Measurements from ENCODE around the gene ETS1. TPM values are rescaled to one million over a fixed set of nuclear protein-coding genes. Genes with fewer than 3 reads are reported as not detected.

ETS1 gene
- total RNA-seq, 1 donor from 2014 or later: 0.54 TPM

DNA sequence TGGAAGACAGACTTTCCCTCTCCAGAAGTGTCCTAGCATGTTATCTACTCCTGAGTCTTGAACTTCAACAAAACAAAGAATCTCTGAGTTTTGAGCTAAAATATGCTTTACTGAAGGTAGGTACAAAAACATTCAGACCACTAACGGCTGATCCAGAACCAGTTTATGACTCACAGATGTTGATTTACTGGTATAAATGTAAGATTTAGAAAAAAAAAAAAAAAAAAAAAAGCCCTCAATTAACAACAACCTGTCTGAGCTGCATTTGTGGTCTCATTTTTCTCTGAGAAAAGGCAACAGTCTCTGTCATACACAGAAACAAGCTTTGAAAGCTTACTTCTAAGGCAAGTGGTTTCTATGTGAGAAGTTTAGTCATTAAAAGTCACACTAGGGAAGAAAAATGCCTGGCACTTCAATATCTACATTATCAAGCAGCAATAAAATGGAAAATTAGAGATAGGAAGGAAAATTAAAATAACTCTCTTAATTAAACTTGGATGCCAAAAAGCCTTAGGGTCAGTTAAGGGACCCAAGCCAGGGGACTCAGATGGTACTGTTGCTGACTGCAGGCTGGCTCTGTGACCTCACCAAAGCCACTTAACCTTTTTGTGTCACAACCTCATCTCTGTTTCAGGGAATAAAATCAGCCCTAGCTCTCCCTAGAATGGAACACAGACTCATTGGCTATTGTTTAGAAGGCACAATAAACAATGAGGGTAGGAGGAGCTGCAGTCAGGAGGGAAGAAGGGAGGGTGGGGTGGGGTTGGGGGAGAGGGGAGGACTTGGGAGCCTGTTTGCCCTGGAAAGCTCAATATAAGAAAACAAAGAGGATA, 61.7 kb downstream of the ETS1 start:
- TF ChIP-seq, protein P1, sequence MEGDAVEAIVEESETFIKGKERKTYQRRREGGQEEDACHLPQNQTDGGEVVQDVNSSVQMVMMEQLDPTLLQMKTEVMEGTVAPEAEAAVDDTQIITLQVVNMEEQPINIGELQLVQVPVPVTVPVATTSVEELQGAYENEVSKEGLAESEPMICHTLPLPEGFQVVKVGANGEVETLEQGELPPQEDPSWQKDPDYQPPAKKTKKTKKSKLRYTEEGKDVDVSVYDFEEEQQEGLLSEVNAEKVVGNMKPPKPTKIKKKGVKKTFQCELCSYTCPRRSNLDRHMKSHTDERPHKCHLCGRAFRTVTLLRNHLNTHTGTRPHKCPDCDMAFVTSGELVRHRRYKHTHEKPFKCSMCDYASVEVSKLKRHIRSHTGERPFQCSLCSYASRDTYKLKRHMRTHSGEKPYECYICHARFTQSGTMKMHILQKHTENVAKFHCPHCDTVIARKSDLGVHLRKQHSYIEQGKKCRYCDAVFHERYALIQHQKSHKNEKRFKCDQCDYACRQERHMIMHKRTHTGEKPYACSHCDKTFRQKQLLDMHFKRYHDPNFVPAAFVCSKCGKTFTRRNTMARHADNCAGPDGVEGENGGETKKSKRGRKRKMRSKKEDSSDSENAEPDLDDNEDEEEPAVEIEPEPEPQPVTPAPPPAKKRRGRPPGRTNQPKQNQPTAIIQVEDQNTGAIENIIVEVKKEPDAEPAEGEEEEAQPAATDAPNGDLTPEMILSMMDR (IDR thresholded peaks at IDR 0.05): no peak
- no peak for TF ChIP-seq EZH2 (IDR thresholded peaks at IDR 0.05)
- no peak for TF ChIP-seq EZH2phosphoT487 (IDR thresholded peaks at IDR 0.05)
- H3K9me3 ChIP-seq (ENCODE audit: low read depth): no peaks in the 10 kb centered on the region
- Mint-ChIP-seq H3K27me3 (ENCODE audit: insufficient read depth, low read depth) (peaks cover 65% of the 10 kb centered on the region), H3K4me1 (peaks cover 27% of the 10 kb centered on the region), H3K4me3 (no peak overlapping the region), H3K9me3 (no peaks in the 10 kb centered on the region), H3K36me3 (no peaks in the 10 kb centered on the region), H3K27ac (no peak overlapping the region)
- peak; percentile 60 for DNase-seq (ENCODE audit: low spot score)
- H4K20me1 ChIP-seq (ENCODE audit: low read depth): peaks cover 56% of the 10 kb centered on the region
- no peaks in the 10 kb centered on the region for H3K79me2 ChIP-seq (ENCODE audit: low read depth)
- no peak overlapping the region for H3K9ac ChIP-seq
- peak overlapping the region; percentile 33 for H3K4me2 ChIP-seq
- H3K4me1 ChIP-seq: peaks cover 4% of the 10 kb centered on the region
- peaks cover 98% of the 10 kb centered on the region for H3K27me3 ChIP-seq
- no peak overlapping the region for H3K27ac ChIP-seq
- H3K36me3 ChIP-seq: no peaks in the 10 kb centered on the region
- H3K4me3 ChIP-seq: no peak overlapping the region
- no peaks in the 10 kb centered on the region for H3F3A ChIP-seq (ENCODE audit: low read depth)
- no peak overlapping the region for H2AFZ ChIP-seq (replicated peaks)

DNA sequence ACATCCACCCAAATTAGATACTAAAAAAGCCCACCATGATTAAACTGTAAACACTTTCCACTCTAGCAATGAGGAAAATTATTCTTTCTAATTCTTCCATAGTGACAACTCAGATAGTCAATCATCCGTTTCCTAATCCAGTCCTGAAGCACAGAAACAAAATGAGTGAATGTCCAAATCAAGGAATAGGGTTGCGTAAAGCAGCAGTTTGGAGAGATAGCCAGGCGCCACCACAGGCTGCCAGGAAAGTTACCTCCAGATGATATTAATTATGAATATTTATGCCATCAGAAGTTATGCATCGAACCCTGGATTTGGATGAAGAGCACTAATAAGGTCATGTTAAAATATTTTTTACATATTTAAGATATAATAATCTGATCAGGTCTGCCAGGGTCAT, 63.2 kb downstream of the ETS1 start:
- Histone ChIP-seq H3K4me3 (no peak overlapping the region), H3F3A (ENCODE audit: low read depth) (no peaks in the 10 kb centered on the region), H3K36me3 (no peaks in the 10 kb centered on the region), H3K79me2 (ENCODE audit: low read depth) (no peaks in the 10 kb centered on the region), H3K9ac (no peak overlapping the region), H3K27me3 (peaks cover 98% of the 10 kb centered on the region), H3K4me2 (no peak overlapping the region), H2AFZ (replicated peaks) (no peak overlapping the region), H3K4me1 (peaks cover 4% of the 10 kb centered on the region), H4K20me1 (ENCODE audit: low read depth) (peaks cover 43% of the 10 kb centered on the region), H3K27ac (no peak overlapping the region), H3K9me3 (ENCODE audit: low read depth) (no peaks in the 10 kb centered on the region)
- TF ChIP-seq EZH2 (IDR thresholded peaks at IDR 0.05): no peak
- TF ChIP-seq EZH2phosphoT487 (IDR thresholded peaks at IDR 0.05): no peak
- TF ChIP-seq, protein P1 (IDR thresholded peaks at IDR 0.05): no peak
- Mint-ChIP-seq H3K27me3 (ENCODE audit: insufficient read depth, low read depth) (peaks cover 51% of the 10 kb centered on the region), H3K9me3 (no peaks in the 10 kb centered on the region), H3K27ac (no peak overlapping the region), H3K4me3 (no peak overlapping the region), H3K36me3 (no peaks in the 10 kb centered on the region), H3K4me1 (peaks cover 32% of the 10 kb centered on the region)
- DNase-seq (ENCODE audit: low spot score): no peak

DNA sequence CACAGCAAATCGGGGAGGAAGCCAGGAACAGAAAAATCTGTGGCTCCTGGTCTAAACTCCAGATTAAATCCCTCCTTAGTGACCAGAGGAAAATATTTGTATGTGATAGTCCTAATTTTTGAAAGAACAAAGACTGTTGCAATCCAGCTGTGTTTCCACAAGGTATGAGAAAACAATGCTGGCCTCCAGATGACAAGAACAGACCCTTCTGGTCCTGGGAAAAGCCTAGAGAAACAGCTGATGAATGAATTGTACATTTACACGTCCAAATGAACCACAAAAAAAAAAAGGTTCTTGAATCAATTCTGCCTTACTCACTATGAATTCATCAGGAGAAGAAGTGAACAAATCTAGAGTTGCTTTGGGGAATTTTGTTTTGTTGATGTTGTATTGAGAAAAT, 63.7 kb downstream of the ETS1 start:
- Histone ChIP-seq H3K27me3 (peaks cover 98% of the 10 kb centered on the region), H3K4me2 (no peak overlapping the region), H4K20me1 (ENCODE audit: low read depth) (peaks cover 42% of the 10 kb centered on the region), H3K36me3 (no peaks in the 10 kb centered on the region), H3K4me3 (no peak overlapping the region), H3K9me3 (ENCODE audit: low read depth) (no peaks in the 10 kb centered on the region), H3K27ac (no peak overlapping the region), H3K4me1 (peaks cover 4% of the 10 kb centered on the region), H2AFZ (replicated peaks) (no peak overlapping the region), H3F3A (ENCODE audit: low read depth) (no peaks in the 10 kb centered on the region), H3K9ac (no peak overlapping the region), H3K79me2 (ENCODE audit: low read depth) (no peaks in the 10 kb centered on the region)
- no peak for DNase-seq (ENCODE audit: low spot score)
- Mint-ChIP-seq H3K27me3 (ENCODE audit: insufficient read depth, low read depth) (peaks cover 53% of the 10 kb centered on the region), H3K36me3 (no peaks in the 10 kb centered on the region), H3K9me3 (no peaks in the 10 kb centered on the region), H3K4me1 (peaks cover 32% of the 10 kb centered on the region), H3K4me3 (peak overlapping the region; percentile 16), H3K27ac (no peak overlapping the region)
- TF ChIP-seq EZH2phosphoT487 (IDR thresholded peaks at IDR 0.05) (no peak), EZH2 (IDR thresholded peaks at IDR 0.05) (no peak)
- TF ChIP-seq, protein P1 (IDR thresholded peaks at IDR 0.05): no peak
